ENCODE data around the gene REEP1.

- TF ChIP-seq, protein P1, sequence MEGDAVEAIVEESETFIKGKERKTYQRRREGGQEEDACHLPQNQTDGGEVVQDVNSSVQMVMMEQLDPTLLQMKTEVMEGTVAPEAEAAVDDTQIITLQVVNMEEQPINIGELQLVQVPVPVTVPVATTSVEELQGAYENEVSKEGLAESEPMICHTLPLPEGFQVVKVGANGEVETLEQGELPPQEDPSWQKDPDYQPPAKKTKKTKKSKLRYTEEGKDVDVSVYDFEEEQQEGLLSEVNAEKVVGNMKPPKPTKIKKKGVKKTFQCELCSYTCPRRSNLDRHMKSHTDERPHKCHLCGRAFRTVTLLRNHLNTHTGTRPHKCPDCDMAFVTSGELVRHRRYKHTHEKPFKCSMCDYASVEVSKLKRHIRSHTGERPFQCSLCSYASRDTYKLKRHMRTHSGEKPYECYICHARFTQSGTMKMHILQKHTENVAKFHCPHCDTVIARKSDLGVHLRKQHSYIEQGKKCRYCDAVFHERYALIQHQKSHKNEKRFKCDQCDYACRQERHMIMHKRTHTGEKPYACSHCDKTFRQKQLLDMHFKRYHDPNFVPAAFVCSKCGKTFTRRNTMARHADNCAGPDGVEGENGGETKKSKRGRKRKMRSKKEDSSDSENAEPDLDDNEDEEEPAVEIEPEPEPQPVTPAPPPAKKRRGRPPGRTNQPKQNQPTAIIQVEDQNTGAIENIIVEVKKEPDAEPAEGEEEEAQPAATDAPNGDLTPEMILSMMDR (conservative IDR thresholded peaks at IDR 0.05; ENCODE audit: low read depth, low read length), result no peak
- TF ChIP-seq EZH2 (IDR thresholded peaks at IDR 0.05; ENCODE audit: borderline replicate concordance, low read depth, low read length, poor library complexity, severe bottlenecking), result no peak
These were observed 84.0 kb downstream of the REEP1 start for GRCh38 chr2:86253424-86253823.
